Esophagus squamous epithelium (tissue), 5 donors: Measurements from ENCODE around the gene HLCS. TPM values are rescaled to one million over a fixed set of nuclear protein-coding genes. Genes with fewer than 3 reads are reported as not detected.

Source experiments
- DNase-seq: peaks from one replicate; lab custom pipeline; 2025; lab: John Stamatoyannopoulos, UW
- H3K27ac ChIP-seq, 4 donors: fragments of 200-600 bp; sonication (generic); one replicate each; pipeline ENCODE4 v1.5.1; 2016 to 2019; ENCODE audit warnings: mild to moderate bottlenecking in 1 of 4
- H3K27me3 ChIP-seq, 4 donors: fragments of 200-600 bp; sonication (generic); 1 replicate in 3 of 4; 2 replicates in 1 of 4; pipeline versions ENCODE4 v1.5.1 to v1.6.0; 2017 to 2021; ENCODE audit warnings: antibody characterized with exemption in 1 of 4
- H3K36me3 ChIP-seq, 3 donors: fragments of 200-600 bp; sonication (generic); one replicate each; pipeline ENCODE4 v1.5.1; 2016 to 2019
- H3K4me1 ChIP-seq, 3 donors: fragments of 200-600 bp; sonication (generic); one replicate each; pipeline ENCODE4 v1.5.1; 2017 to 2019
- H3K4me3 ChIP-seq, 4 donors: fragments of 200-600 bp; sonication (generic); 1 replicate in 3 of 4; 2 replicates in 1 of 4; pipeline ENCODE4 v1.5.1; 2016 to 2019; ENCODE audit warnings: mild to moderate bottlenecking in 2 of 4, moderate library complexity in 1 of 4
- H3K9me3 ChIP-seq, 3 donors: fragments of 200-600 bp; sonication (generic); one replicate each; pipeline ENCODE4 v1.5.1; 2016 to 2019
- CTCF ChIP-seq, 6 experiments: fragments of 450-650 bp in 4 of 6; fragments of 200-600 bp in 2 of 6; sonication (generic) in 2 of 6; IDR thresholded peaks; one replicate each; pipeline ENCODE4 v1.5.1; 2016 to 2019; ENCODE audit warnings: antibody characterized with exemption in 6 of 6, mild to moderate bottlenecking in 4 of 6, moderate library complexity in 4 of 6
- POLR2A ChIP-seq, 4 donors: fragments of 450-650 bp; IDR thresholded peaks; one replicate each; pipeline ENCODE4 v1.6.1; 2017; ENCODE audit warnings: antibody characterized with exemption in 4 of 4, mild to moderate bottlenecking in 4 of 4, moderate library complexity in 3 of 4
- WGBS, 2 donors: methylation state at CpG; one replicate each; pipeline ENCODE4 v1.1.5; 2018; 5-methylcytosine and 5-hydroxymethylcytosine counted together
- intact Hi-C: fragments of 100-400 bp; cut with DNase I; formaldehyde crosslinking; loops from one replicate; pipeline ENCODE4 v1.15.0; 2022
- total RNA-seq, 4 donors: library from RNA; depleted of rRNA; stranded (reverse); fragments of >200 nt; gene quantifications; one replicate each; pipeline ENCODE4 v1.1.0, GENCODE V29; 2016
- donor health status: DM: yes; HTN: yes; CAD: no.

Gene HLCS
- total RNA-seq, 4 donors from 2014 or later: 6.3 to 19.5 (median 13.5) TPM

GRCh38 chr21:36784947-36785346, 181.5 kb downstream of the HLCS start:
- Histone ChIP-seq H3K4me3 (no peak overlapping the region), H3K36me3 (no peaks in the 10 kb centered on the region), H3K4me1 (peaks cover 0 to 52% (median 4%) of the 10 kb centered on the region in 3 donors), H3K9me3 (no peaks in the 10 kb centered on the region), H3K27me3 (no peaks in the 10 kb centered on the region), H3K27ac (peak overlapping the region; percentile 17 to 81 (median 76))
- TF ChIP-seq POLR2A (IDR thresholded peaks at IDR 0.05): no peak
- no peak for TF ChIP-seq CTCF (IDR thresholded peaks at IDR 0.05)
- 52 to 53% methylated on average over 12 of the region's 12 CpGs for WGBS, 2 donors
- intact Hi-C loops: no loop called here
- DNase-seq: no peak

- WGBS, 2 donors: 88 to 90% methylated on average over 7 to 8 of the region's 8 CpGs
- DNase-seq: no peak
- peak overlapping the region in 3 of 4 donors; percentile 71 to 81 (median 80) for H3K27ac ChIP-seq
Measured at GRCh38 chr21:36783612-36784374, 182.7 kb downstream of the HLCS start.

GRCh38 chr21:36780861-36781260, 185.6 kb downstream of the HLCS start:
- intact Hi-C loops: no loop called here
- Histone ChIP-seq H3K36me3 (no peaks in the 10 kb centered on the region), H3K9me3 (no peaks in the 10 kb centered on the region), H3K4me3 (no peak overlapping the region), H3K27me3 (no peaks in the 10 kb centered on the region), H3K4me1 (peaks cover 0 to 25% (median 4%) of the 10 kb centered on the region in 3 donors), H3K27ac (no peak overlapping the region)
- no peak for DNase-seq
- WGBS, 2 donors: 73 to 77% methylated on average over 4 to 6 of the region's 6 CpGs
- TF ChIP-seq CTCF (IDR thresholded peaks at IDR 0.05) (no peak), POLR2A (IDR thresholded peaks at IDR 0.05) (no peak)

More at GRCh38 chr21:36783612-36784374, 182.7 kb downstream of the HLCS start:
- H3K27me3 ChIP-seq: no peaks in the 10 kb centered on the region
- no peaks in the 10 kb centered on the region for H3K9me3 ChIP-seq
- H3K4me3 ChIP-seq: no peak overlapping the region
- peaks cover 0 to 51% (median 4%) of the 10 kb centered on the region in 3 donors for H3K4me1 ChIP-seq
- TF ChIP-seq CTCF (IDR thresholded peaks at IDR 0.05) (no peak), POLR2A (IDR thresholded peaks at IDR 0.05) (no peak)
- intact Hi-C loops: no loop called here
- H3K36me3 ChIP-seq: no peaks in the 10 kb centered on the region

- H3K9me3 ChIP-seq: no peaks in the 10 kb centered on the region
- TF ChIP-seq POLR2A (IDR thresholded peaks at IDR 0.05) (no peak), CTCF (IDR thresholded peaks at IDR 0.05) (no peak)
- no peaks in the 10 kb centered on the region for H3K27me3 ChIP-seq
- 54 to 57% methylated on average over 10 of the region's 10 CpGs for WGBS, 2 donors
- no peak overlapping the region for H3K4me3 ChIP-seq
- H3K36me3 ChIP-seq: no peaks in the 10 kb centered on the region
- intact Hi-C loops: no loop called here
- peaks cover 0 to 15% (median 4%) of the 10 kb centered on the region in 3 donors for H3K4me1 ChIP-seq
- no peak for DNase-seq
- no peak overlapping the region for H3K27ac ChIP-seq
Measured at GRCh38 chr21:36776981-36777617, 189.4 kb downstream of the HLCS start.

GRCh38 chr21:36773995-36774394, 192.5 kb downstream of the HLCS start:
- no peak for DNase-seq
- H3K4me1 ChIP-seq: peaks cover 5 to 24% (median 11%) of the 10 kb centered on the region in 3 donors
- H3K4me3 ChIP-seq: no peak overlapping the region
- H3K27ac ChIP-seq: no peak overlapping the region
- intact Hi-C loops: no loop called here
- H3K36me3 ChIP-seq: no peaks in the 10 kb centered on the region
- no peaks in the 10 kb centered on the region for H3K27me3 ChIP-seq
- TF ChIP-seq CTCF (IDR thresholded peaks at IDR 0.05): no peak
- TF ChIP-seq POLR2A (IDR thresholded peaks at IDR 0.05): no peak
- 64 to 70% methylated on average over 8 of the region's 8 CpGs for WGBS, 2 donors
- no peaks in the 10 kb centered on the region for H3K9me3 ChIP-seq
